Retinal pigment epithelial cell (primary cell): ENCODE results near the gene LRP8.
A peak's percentile ranks its signal among the peaks of the same experiment; 100 is the strongest.

ENCODE experiments used
- DNase-seq: peaks from one replicate; pipeline ENCODE4 v3.0.0-alpha.2; 2010; ENCODE audit warnings: low read depth
- H3K4me3 ChIP-seq: 2 replicates; pipeline ENCODE4 v1.5.1; 2011; ENCODE audit warnings: mild to moderate bottlenecking, low read length, control low read depth, moderate library complexity
- TF ChIP-seq, protein P1 (sequence below): conservative IDR thresholded peaks from 2 replicates; pipeline ENCODE4 v1.5.1; 2011; ENCODE audit warnings: low read depth, low read length, control low read depth, inconsistent platforms

LRP8 gene

DNA sequence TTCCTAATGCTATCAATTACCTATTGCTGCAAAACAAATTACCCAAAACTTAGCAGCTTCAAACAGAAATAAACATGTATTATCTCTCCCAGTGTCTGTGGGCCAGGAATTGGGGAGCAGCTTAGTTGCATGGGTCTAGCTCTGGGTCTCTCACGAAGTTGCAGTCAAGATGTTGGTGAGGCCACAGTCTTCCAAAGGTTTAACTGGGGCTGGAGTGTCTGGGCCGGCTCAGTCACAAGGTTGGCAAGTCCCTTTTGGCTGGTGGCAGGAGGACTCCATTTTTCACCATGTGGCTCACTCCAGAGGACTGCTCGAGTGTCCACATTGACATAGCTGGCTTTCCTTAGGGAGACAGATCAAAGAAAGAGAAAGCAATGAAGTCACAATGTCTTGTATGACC lies 5.0 kb upstream of the LRP8 start:
- DNase-seq = no peak
- TF ChIP-seq, protein P1, sequence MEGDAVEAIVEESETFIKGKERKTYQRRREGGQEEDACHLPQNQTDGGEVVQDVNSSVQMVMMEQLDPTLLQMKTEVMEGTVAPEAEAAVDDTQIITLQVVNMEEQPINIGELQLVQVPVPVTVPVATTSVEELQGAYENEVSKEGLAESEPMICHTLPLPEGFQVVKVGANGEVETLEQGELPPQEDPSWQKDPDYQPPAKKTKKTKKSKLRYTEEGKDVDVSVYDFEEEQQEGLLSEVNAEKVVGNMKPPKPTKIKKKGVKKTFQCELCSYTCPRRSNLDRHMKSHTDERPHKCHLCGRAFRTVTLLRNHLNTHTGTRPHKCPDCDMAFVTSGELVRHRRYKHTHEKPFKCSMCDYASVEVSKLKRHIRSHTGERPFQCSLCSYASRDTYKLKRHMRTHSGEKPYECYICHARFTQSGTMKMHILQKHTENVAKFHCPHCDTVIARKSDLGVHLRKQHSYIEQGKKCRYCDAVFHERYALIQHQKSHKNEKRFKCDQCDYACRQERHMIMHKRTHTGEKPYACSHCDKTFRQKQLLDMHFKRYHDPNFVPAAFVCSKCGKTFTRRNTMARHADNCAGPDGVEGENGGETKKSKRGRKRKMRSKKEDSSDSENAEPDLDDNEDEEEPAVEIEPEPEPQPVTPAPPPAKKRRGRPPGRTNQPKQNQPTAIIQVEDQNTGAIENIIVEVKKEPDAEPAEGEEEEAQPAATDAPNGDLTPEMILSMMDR = no peak
- no peak overlapping the region for H3K4me3 ChIP-seq

DNA sequence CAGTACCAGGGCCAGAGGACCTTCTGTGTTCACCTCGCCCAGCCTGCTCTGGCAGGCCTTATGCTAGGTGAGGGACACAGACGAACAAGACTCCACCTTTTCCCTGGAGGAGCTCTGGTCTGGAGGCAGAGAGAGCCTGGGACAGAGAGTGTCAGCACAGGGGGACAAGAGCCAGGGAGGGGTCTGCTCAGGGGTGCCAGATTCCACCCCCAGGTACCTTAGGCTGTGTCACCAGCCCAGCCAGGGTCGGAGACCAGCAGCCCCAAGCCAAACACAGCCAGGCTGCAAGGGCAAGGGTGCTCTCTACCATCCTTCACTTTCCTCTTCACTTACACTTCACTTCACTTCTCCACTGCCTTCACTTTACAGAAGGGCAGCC lies 4.3 kb upstream of the LRP8 start:
- TF ChIP-seq, protein P1 = no peak
- no peak for DNase-seq
- H3K4me3 ChIP-seq = no peak overlapping the region

DNA sequence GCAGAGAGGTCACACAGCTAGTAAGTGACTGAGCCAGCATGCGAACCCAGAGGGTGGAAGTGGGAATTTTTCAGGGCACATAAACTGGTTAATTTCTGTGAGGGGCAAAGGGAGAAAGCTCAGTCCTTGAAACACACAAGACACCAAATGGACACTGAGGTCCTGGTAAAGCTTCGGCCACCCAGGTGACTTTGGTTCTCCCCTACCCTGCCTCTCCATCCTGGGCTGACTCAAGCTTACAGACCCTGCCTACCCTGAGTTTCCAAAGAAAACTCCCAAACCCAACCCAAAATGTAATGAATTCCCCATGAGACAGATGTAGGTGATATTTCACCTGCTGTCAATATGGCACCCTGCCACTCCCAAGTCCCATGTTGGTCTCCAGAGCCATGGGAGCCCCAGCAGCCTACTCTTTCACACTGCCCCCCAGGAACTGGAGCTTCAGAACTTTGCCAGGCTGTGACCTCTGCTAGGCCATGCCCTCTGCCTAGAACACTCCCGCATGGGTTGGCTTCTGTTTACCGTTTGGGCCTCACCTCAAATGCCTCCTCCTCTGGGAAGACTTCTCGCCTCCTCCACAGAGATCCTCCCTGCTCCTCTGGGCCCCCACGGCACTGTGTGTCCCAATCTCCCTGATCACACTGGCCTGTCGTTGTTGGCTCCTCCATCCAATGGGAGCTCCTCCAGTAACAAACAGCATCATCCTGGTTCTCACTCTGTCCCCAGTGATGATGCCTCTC lies 3.7 kb upstream of the LRP8 start:
- H3K4me3 ChIP-seq = no peak overlapping the region
- no peak for DNase-seq
- TF ChIP-seq, protein P1 = no peak

DNA sequence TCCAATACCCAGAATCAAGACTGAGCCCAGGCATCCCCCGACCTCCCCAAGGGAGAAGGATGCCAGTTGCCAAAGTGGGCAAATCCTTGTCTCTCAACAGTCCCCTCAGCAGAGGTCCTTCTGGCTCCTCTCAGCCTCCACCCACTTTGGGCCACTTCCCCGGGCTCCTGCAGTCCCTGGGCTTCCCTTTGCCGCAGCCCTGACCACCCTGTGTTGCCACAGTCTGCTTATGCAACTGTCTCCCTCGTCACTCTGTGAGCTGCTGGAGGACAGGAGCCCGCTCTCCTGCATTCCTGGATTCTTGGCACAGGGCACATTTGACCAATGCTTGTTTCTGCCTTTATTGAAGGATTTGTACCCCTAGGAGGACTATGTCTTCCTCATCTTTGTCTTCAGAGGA lies 2.9 kb upstream of the LRP8 start:
- TF ChIP-seq, protein P1 = no peak
- no peak overlapping the region for H3K4me3 ChIP-seq
- no peak for DNase-seq

DNA sequence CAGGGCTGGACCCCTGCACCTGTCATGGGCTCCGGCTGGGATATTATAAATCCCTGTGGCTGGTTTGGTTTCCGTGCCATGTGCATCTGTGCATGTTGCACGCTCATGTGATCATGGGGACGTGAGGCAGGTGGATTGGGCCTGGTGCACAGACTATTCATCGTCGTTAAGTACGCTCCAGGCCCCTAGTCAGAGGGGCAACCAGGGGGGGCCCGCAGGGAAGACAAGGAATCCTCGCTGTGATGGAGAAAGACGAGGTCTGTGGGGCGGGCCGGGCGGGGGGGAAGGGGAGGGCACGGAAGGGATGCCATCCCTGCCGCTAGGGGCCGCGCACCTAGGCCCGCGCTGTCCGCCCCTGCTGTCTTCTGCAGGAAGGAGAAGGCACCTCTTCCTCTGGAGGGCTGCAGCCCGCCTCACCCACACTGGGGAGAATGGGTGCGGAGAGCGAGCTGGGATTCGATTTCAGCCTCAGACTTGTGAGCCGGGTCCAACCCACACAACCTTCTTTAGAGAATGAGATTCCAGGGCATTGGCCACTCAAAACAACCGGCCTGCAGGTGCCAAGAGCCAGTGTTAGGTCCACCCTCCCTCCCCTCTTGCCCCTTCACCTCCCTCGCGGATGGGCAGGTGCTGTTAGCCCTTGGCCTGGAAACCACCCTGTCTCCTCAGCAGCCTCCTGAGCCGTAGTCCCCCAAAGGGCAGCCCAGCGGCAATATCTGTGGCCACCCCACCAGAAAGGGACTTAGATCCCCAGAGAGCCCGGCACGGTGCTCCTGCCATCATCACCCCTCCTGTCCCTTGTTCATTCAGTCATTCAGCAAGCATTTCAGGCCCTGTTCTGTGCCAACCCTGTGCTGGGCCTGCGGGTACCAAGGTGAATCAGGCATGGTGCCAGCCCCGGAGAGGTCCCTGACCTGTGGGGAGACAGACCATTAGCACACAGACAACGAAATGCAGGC lies 950 bp upstream of the LRP8 start:
- peak overlapping the region; percentile 50 for H3K4me3 ChIP-seq
- TF ChIP-seq, protein P1 = no peak
- no peak for DNase-seq

DNA sequence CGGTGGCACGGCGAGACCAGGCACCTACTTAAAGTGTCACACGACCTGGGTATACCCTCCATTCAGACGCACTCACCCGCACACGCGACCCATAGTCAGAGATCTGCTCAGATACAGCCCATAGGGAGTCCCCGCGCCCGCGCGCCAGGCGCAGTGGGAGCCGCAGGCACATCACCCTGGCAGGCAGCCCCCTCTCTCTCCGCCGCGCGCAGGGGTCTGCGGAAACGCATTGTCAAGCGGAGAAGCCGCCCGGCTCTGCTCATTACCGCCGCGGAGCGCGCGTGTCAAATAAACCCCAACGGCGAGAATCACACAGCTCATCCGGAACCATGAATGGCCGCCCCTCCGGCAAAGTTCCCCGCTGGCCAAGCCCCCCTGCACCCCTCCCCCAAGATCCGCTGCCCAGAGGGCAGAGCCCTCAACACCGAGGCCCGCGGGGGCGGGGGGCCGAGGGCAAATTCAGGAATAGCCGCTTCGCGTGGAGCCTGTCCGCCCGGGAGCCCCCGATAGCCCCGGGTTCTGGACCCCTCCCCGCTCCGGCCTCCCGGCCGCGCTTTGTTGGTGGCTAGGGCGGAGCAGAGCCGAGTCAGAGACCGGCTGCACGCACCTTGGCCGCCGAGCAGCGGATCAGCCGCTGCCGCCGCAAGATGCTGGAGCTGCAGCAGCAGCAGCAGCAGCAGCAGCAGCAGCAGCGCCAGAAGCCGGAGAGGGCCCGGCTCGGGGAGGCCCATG lies 522 bp downstream of the LRP8 start:
- peak overlapping the region; percentile 80 for H3K4me3 ChIP-seq
- TF ChIP-seq, protein P1 = no peak
- DNase-seq = no peak
